GM19467 (cell line): Measurements from ENCODE around the gene RNASE7.

Experiments used
- ATAC-seq: cut with Tn5 transposase; IDR thresholded peaks from one replicate; pipeline ENCODE4 v1.9.1; 2021; ENCODE audit warnings: mild to moderate bottlenecking, moderate library complexity; ENCODE audit not compliant: unreplicated experiment

RNASE7 gene

DNA sequence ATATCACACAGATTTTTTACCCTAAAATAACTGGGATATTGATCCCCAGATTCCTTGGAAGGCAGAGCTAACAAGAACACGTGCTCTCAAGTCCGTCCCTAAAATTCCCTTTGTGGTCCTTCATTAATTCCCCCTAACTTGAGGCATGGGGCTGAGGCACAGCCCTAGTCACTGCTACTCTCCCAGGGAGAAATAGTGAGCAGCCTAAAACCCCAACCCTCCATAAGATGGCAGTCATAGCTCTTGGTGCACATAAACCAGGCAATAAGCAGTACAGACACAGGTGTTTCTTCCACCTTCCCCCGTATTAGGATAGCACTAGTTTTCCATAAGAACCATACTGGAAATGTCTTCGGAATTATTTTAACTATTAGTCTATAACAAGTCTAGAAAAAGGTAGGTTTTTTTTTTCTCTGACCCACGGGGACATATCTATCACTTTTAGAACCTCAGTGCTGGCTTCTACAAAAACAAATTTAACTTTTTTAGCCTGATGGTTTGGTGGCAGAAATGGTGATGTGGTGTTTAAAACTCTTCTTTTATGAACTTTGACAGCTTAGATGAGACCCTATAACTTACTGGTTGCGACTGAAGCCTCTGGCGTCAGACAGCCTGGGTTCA is 24.8 kb downstream of the RNASE7 start:
- no peak for ATAC-seq

DNA sequence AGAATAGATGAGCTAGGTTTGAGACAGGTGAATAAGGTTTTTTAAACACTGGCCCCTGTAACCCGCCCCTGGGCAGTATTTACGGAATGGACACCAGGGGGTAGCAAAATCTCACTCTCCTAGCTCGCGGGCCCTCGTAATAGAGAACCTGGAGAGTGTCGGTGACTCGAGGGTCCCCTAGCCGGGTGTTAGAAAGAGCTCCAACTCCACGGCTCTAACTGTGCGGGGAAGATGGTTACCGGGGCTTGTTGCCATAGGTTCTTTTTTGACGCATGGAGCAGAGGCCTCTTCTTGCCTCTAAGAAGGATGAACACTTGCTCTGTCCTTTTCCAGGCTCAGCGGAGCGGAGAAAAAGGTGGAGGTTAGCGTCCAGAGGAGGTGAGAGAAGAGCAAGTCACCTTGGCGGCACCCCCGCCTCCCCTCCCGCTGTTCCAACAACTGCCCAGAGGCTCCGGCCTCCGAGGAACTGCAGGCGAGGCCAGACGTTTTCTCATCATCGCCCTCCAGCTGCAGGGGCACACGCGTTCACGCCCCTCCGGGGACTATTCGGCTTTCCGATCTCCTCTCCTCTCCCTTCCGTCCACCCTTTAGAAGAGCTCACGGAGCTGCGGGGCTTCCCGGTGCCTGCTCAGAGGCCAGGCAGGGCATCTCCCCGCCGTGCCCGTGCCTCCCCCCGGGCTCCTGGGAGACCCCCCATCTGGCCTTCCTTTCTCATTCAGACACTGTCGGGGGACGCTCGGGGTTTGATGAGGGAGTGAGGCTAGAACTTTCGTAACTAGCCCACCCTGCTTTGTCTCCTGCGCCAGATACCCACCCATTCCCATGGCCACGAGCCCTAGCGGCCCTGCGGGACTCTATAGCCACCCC is 26.6 kb downstream of the RNASE7 start:
- no peak for ATAC-seq

DNA sequence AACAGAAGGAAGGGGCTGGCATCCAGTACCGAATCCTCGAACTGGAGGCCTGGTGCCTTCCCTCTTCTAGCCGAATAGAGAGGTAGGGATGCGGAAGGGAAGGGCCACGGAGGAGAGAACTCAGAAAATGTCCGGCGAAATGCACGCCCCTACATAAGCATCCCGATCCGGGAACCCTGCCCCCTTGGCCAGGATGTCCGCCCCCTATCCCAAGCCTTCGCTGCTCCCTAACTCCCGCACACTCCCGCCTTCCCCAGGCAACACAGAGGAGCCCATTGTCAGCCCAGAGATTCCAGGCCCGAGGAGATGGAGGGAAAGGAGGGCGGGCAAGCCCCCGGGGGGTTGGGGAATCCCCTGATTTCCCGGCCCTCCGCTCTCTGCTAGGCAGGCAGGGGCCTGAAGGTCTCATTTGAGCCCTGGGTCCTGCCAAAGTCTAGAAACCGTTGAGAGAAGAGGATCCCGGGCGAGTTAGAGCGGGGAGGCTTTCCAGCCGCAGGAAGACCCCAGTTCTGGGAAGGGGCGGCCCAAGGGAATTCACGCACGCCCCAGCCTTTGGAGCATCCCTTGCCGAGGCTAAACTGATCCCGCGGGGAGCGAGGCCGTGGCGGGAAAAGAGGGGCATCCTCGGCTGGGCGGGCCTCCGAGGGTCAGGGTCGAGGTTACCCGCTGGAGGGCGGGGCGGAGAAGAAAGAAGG is 27.4 kb downstream of the RNASE7 start:
- no peak for ATAC-seq

DNA sequence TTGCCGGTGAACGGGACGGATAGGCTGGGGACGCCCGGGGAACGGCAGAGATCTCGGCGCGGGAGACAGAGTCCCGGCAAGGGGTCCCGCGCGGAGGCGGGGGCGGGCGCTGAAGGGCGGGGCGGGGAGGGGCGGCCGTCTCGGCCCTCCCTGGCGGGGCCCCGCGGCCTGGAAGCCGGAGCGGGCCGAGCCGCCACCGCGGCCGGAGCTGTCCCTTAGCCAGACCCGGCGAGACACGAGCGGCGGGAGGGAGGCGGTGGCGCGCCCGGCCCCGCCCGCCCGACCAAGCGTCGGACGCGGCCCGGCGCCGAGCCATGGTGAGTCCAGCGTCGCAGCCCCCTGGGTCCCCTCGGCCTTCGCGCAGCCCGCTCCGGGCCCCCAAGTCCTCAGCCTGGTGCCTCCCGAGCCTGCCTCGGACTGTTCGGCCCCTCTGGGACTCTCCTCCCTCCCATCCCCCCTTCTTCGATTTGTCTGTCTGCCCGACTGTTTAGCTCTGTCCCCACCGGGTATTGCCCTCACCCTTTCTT is 28.0 kb downstream of the RNASE7 start, which contains the start of gene ARHGEF40:
Gene ARHGEF40 (plus strand): TSS at position 222 of the 527 bp plus-strand sequence. CDS start 93 bp downstream, at position 315.
- no peak for ATAC-seq

DNA sequence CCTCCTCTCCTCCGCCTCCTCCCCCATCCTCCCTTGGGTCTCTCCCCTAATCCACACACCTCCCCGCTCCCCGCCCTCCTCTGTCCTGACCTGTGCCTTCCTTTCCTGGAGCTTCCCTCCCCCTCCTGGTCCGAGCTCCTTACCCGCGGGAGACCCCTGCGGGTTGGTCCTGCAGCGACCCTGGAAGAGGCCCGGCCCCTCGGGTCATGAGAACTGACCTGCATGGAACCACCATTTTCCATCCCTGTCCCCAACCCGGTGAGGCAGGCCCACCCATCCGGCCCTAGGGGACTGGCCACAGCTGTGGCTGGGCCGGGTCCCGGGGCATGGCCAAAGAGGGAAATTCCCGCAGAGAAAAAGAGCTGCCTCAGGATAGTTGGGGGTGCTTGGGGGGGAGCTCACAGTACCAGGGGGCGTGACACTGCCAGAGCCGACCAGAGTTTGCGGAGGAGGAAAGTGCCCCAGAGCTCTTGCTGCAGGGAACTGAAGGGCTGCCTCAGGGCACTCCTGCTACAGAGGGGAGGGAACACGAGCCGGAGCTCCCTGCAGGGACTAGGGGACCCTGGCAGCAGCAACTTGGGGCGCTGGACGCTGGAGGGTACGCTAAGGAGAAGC is 28.6 kb downstream of the RNASE7 start:
- ATAC-seq: no peak

DNA sequence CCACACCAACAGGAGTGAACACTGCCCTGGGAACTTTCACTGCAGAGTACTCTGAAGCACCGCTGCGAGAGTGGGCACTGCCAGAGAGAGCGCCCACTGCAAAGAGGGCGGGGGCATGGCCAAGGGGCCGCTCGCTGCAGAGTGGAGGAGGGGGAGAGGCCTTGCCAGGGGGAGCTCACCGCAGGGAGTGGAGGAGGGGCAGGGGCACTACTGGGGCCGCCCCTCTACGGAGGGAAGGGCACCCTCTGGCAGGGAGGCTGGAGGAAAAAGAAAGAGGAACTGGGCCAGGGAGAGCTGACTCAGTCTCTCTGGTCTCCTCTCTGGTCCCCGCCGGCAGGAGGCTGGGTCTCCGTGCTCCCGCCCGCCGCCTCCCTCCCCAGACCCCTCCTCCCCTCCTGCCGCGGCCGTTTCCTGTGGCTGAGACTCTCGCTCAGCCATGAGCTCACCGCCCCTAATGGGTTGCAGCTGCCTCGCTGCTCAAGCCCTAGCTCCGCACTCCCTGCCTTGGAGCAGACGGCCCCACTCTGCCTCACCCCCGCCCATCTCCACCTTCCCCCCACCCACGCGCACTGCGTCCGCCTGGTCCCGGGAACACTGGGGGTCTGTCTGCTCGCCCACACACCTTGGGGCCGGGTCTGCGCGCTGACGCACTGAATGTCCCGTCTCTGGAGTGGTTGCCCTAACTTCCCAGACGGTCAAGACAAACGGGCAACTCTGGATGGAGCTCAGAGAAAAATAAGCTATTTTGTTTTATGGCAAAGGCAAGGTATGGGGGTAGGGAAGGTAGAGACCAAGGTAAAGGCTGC is 29.3 kb downstream of the RNASE7 start:
- peak; percentile 70 for ATAC-seq

DNA sequence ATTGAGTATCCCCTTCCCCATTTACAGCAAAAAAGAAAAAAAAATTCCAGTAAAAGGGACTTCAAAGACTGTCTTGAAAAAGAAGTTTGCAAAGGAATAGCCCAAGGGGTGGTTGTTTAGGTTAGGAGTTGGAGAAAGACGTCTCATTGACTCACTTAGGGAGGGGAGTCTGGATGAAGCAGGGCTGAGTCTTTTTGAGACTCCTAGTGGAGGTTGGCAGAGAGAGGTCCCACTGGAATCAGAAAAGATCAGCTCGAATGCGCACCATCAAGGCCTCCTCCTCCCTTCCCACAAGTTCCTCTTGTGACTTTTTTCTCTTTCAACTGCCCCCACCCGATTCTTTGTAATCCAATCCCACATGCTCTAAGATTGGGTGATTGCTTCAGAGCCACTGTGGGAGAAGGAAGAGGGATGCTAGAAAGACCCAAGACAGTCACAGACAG is 29.9 kb downstream of the RNASE7 start:
- ATAC-seq: no peak

DNA sequence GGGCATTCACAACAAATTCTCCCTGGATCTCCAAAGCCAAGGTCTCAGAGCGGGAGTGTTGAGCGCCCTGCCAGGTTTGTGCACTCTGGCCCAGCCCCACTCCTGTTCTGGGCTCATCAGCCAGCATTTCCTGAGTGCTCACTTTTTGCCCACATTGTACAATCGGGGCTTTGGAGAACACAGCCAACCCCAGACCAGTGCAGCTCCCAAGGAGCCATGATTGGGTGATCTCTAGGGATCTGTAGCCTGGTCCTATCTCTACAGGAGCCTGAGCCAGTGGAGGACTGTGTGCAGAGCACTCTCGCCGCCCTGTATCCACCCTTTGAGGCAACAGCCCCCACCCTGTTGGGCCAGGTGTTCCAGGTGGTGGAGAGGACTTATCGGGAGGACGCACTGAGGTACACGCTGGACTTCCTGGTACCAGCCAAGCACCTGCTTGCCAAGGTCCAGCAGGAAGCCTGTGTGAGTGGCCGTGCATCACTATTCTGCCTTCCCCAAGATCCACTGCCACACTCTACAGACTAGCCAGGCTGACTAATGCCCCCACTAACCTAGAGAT is 30.7 kb downstream of the RNASE7 start:
- no peak for ATAC-seq

DNA sequence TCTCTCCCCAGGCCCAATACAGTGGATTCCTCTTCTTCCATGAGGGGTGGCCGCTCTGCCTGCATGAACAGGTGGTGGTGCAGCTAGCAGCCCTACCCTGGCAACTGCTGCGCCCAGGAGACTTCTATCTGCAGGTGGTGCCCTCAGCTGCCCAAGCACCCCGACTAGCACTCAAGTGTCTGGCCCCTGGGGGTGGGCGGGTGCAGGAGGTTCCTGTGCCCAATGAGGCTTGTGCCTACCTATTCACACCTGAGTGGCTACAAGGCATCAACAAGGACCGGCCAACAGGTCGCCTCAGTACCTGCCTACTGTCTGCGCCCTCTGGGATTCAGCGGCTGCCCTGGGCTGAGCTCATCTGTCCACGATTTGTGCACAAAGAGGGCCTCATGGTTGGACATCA is 31.8 kb downstream of the RNASE7 start:
- no peak for ATAC-seq

DNA sequence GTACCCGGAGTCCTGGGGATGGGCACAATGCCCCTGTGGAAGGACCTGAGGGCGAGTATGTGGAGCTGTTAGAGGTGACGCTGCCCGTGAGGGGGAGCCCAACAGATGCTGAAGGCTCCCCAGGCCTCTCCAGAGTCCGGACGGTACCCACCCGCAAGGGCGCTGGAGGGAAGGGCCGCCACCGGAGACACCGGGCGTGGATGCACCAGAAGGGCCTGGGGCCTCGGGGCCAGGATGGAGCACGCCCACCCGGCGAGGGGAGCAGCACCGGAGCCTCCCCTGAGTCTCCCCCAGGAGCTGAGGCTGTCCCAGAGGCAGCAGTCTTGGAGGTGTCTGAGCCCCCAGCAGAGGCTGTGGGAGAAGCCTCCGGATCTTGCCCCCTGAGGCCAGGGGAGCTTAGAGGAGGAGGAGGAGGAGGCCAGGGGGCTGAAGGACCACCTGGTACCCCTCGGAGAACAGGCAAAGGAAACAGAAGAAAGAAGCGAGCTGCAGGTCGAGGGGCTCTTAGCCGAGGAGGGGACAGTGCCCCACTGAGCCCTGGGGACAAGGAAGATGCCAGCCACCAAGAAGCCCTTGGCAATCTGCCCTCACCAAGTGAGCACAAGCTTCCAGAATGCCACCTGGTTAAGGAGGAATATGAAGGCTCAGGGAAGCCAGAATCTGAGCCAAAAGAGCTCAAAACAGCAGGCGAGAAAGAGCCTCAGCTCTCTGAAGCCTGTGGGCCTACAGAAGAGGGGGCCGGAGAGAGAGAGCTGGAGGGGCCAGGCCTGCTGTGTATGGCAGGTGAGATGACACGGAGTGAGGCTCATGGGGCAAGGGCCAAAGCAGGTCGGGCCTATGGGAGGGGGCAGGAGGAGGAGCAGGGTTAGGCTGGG is 32.5 kb downstream of the RNASE7 start:
- ATAC-seq: no peak

DNA sequence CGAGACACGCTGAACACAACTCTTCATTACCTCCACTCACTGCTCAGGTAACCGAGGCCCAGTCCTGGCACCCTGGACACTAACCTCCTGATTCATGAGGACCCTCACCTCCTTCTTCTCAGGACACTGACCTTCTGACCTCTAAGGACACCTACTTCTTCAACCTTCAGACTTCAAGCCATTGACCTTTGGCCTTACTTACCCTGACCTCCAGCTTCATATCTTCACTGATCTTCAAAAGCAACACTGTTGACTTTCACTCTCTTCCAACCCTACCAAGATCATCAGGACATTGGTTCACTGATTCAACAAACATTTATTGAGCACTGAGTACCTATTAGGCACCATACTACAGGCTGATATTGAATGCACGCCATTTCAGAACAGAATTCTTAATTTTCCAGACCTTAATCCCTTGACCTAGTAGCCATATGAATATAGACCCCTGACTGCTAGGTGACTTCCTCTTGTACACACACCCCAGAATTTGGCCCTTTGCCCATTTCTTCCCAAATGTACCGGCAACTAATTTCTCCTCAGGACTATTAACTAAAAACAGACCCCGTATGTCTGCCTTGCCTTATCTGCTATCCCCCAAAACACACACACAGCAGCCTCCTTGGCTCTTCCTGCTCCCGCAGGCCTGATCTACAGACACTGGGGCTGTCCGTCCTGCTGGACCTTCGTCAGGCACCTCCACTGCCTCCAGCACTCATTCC is 33.7 kb downstream of the RNASE7 start:
- ATAC-seq: no peak

DNA sequence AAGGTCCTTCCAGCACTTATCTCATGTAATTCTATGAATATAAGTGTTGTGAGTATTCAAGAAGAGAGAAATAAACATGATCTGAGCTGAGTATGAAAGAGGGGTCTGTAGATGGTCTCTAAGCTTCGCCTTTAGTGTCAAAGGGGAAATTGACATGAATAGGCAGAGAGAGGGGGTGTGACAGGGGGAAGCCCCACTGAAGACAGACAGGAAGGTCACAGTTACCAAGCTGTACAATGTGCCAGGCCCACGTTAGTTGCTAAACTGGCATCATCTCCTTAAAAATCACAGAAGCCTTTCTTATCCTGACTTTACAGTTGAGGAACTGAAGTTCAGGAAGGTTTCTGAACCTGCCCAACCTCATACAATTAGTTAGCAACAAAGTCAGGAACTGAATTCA is 35.5 kb downstream of the RNASE7 start:
- no peak for ATAC-seq

DNA sequence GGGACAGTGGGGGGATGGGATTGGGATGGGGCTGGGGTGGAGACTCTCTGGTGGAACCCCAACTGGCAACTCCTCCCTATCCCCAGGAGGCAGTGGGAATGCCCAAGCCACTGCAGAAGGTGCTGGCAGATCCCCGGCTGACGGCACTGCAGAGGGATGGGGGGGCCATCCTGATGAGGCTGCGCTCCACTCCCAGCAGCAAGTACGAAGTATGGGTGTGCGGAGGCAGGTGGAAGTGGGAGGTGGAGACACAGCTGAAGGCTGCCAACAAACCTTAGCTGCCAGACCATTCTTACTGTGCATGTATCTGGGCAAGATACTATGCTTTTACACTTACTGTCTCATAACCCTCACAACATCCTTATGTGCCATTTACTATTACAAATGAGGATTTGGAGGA is 36.1 kb downstream of the RNASE7 start:
- ATAC-seq: no peak

DNA sequence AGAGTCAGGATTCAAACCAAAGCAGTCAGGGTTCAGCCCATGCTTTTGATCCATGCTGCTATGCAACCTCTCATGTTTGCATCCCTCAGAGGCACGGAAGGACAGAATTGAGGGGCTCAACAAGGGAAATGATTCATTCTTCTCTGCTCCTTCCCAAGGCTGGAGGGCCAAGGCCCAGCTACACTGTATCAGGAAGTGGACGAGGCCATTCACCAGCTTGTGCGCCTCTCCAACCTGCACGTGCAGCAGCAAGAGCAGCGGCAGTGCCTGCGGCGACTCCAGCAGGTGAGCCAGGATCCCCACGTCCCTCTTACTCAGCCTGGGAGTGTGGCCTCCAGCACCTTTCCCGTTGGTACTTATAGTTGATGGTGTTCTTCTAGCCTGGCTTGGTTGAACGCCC is 36.6 kb downstream of the RNASE7 start:
- ATAC-seq: no peak

DNA sequence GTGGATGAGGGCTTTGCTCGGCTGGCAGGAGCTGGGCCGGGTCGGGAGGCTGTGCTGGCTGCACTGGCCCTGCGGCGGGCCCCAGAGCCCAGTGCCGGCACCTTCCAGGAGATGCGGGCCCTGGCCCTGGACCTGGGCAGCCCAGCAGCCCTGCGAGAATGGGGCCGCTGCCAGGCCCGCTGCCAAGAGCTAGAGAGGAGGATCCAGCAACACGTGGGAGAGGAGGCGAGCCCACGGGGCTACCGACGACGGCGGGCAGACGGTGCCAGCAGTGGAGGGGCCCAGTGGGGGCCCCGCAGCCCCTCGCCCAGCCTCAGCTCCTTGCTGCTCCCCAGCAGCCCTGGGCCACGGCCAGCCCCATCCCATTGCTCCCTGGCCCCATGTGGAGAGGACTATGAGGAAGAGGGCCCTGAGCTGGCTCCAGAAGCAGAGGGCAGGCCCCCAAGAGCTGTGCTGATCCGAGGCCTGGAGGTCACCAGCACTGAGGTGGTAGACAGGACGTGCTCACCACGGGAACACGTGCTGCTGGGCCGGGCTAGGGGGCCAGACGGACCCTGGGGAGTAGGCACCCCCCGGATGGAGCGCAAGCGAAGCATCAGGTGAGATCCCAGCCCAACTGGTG is 39.5 kb downstream of the RNASE7 start:
- ATAC-seq: no peak

DNA sequence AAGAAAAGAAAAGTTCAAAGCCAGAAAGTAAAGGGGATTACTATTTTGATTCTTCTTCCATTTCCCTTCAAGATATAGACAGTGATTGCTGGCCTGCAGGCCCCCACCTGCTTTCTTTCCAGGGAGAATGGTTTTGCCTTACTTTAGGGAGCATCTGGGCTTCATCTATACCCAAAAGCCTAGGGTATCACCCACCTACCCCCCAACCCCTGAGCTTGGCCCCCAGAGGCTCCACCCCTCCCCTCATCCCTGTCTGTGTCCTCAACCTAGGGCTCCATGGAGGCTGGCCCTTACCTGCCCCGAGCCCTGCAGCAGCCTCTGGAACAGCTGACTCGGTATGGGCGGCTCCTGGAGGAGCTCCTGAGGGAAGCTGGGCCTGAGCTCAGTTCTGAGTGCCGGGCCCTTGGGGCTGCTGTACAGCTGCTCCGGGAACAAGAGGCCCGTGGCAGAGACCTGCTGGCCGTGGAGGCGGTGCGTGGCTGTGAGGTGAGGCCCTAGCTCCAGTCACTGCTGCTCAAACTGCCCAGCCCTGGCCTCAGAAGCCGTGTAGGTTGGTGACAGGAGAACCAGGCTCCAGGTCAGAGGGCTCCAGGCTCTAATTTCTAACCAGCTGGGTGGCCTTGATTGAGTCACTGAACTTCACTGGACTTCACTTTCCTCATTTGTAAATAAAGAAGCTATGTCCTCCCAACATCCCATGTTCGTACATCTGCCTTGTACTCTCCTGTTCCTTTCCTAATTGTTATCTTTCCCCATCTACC is 41.6 kb downstream of the RNASE7 start:
- no peak for ATAC-seq

DNA sequence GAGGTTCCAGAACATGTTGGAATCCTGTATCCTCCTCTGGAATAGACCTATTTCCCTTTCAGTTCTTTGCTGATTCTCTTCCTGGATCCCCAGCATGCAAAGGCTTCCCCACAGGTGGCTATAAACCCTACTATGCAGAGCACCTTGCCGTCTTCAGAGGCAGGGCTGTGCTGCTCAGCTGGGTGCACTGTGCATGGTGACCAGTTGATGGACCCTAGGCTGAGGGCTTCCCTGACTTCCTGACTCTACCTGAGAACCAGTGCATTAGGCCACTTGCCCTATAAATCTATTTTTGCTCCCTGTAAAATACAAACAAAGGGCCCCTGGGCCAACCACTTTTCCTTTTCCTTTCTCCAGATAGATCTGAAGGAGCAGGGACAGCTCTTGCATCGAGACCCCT is 42.2 kb downstream of the RNASE7 start:
- no peak for ATAC-seq
